ENCODE data around the gene DSP.

DNA sequence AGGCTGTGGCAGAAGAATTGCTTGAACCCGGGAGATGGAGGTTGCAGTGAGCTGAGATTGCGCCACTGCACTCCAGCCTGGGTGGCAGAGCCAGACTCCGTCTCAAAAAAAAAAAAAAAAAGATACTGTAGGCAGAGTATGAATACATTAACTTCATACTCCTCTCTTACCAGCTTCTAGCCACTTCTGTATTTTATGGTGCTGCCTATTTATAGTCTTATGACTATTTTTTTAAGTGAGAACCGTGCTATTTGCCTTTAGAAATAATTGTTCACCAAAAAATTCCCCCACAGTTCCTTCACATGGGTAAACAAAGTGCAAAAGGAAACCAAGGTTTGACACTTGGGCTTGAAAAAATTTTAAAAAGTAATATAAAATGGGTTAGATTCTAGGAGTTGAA, 47.0 kb downstream of the DSP start:
- TF ChIP-seq, protein P1, sequence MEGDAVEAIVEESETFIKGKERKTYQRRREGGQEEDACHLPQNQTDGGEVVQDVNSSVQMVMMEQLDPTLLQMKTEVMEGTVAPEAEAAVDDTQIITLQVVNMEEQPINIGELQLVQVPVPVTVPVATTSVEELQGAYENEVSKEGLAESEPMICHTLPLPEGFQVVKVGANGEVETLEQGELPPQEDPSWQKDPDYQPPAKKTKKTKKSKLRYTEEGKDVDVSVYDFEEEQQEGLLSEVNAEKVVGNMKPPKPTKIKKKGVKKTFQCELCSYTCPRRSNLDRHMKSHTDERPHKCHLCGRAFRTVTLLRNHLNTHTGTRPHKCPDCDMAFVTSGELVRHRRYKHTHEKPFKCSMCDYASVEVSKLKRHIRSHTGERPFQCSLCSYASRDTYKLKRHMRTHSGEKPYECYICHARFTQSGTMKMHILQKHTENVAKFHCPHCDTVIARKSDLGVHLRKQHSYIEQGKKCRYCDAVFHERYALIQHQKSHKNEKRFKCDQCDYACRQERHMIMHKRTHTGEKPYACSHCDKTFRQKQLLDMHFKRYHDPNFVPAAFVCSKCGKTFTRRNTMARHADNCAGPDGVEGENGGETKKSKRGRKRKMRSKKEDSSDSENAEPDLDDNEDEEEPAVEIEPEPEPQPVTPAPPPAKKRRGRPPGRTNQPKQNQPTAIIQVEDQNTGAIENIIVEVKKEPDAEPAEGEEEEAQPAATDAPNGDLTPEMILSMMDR (IDR thresholded peaks at IDR 0.05): no peak
- no peak for TF ChIP-seq EZH2 (IDR thresholded peaks at IDR 0.05)

Data from neural progenitor cell (in vitro differentiated cells).